Fibroblast of lung (primary cell): ENCODE measurements around the gene TMEM132D. TPM values are rescaled to one million over a fixed set of nuclear protein-coding genes. Genes with fewer than 3 reads are reported as not detected.
A peak's percentile ranks its signal among the peaks of the same experiment; 100 is the strongest.

Experiments
- DNase-seq, 2 donors: peaks; one replicate each; pipeline versions ENCODE4 v3.0.0 to v3.0.0-alpha.2; 2010; ENCODE audit warnings: low read depth in 2 of 2
- H2AFZ ChIP-seq: 2 replicates; pipeline ENCODE4 v1.5.1; 2012; ENCODE audit warnings: low read length, control low read depth, inconsistent platforms
- H3K27ac ChIP-seq: 2 replicates; pipeline ENCODE4 v1.5.1; 2011; ENCODE audit warnings: low read length, control low read depth; ENCODE audit not compliant: insufficient read depth
- H3K27me3 ChIP-seq: 2 replicates; pipeline ENCODE4 v1.5.1; 2011; ENCODE audit warnings: mild to moderate bottlenecking, low read length; ENCODE audit not compliant: control insufficient read depth, insufficient read depth
- H3K36me3 ChIP-seq: 2 replicates; pipeline ENCODE4 v1.5.1; 2011; ENCODE audit warnings: low read length; ENCODE audit not compliant: control insufficient read depth, insufficient read depth
- H3K4me1 ChIP-seq: 2 replicates; pipeline ENCODE4 v1.5.1; 2011; ENCODE audit warnings: low read length; ENCODE audit not compliant: control insufficient read depth, insufficient read depth; ENCODE audit errors: extremely low read depth
- H3K4me2 ChIP-seq: 2 replicates; pipeline ENCODE4 v1.5.1; 2011; ENCODE audit warnings: low read length, control low read depth; ENCODE audit not compliant: insufficient read depth; ENCODE audit errors: extremely low read depth
- H3K4me3 ChIP-seq, 4 experiments: fragments of 200-600 bp in 1 of 4; sonication (generic) in 1 of 4; replicated peaks in 1 of 4; 2 replicates each; pipeline ENCODE4 v1.5.1; 2011 to 2016; ENCODE audit warnings: low read length in 4 of 4, low read depth in 3 of 4, mild to moderate bottlenecking in 3 of 4, control low read depth in 2 of 4, inconsistent platforms in 1 of 4, mixed read lengths in 1 of 4; ENCODE audit not compliant: insufficient read depth in 1 of 4; ENCODE audit errors: control extremely low read depth in 1 of 4
- H3K79me2 ChIP-seq: 2 replicates; pipeline ENCODE4 v1.5.1; 2012; ENCODE audit warnings: mild to moderate bottlenecking, low read length, inconsistent platforms; ENCODE audit not compliant: control insufficient read depth, insufficient read depth
- H3K9ac ChIP-seq: 2 replicates; pipeline ENCODE4 v1.5.1; 2011; ENCODE audit warnings: mild to moderate bottlenecking, low read length, control low read depth; ENCODE audit not compliant: insufficient read depth
- H3K9me3 ChIP-seq: 2 replicates; pipeline ENCODE4 v1.5.1; 2012; ENCODE audit warnings: low read depth, low read length; ENCODE audit not compliant: control insufficient read depth, insufficient read depth
- H4K20me1 ChIP-seq: 2 replicates; pipeline ENCODE4 v1.5.1; 2011; ENCODE audit warnings: low read length; ENCODE audit not compliant: control insufficient read depth, insufficient read depth; ENCODE audit errors: extremely low read depth
- EZH2 ChIP-seq: IDR thresholded peaks from 2 replicates; pipeline ENCODE4 v1.5.1; 2012; ENCODE audit warnings: low read length, control low read depth, mild to moderate bottlenecking; ENCODE audit errors: missing control alignments
- polyA plus RNA-seq, 2 donors: library from polyadenylated mRNA; depleted of rRNA in 1 of 2; stranded (reverse) in 1 of 2; unstranded in 1 of 2; fragments of >200 nt; gene quantifications; 2 replicates each; pipeline ENCODE4 v1.2.1, GENCODE V29; 2011 to 2012; ENCODE audit warnings: missing spikeins in 1 of 2
- total RNA-seq: library from RNA; depleted of rRNA; stranded (reverse); fragments of >200 nt; gene quantifications from 2 replicates; pipeline ENCODE4 v1.2.1, GENCODE V29; 2014
- TF ChIP-seq, protein P1 (sequence below), 2 donors: IDR thresholded peaks in 1 of 2; conservative IDR thresholded peaks in 1 of 2; 1 replicate in 1 of 2; 2 replicates in 1 of 2; pipeline ENCODE4 v1.5.1; 2011 to 2012; ENCODE audit warnings: low read length in 2 of 2, control low read depth in 1 of 2, inconsistent platforms in 1 of 2, low read depth in 1 of 2, mild to moderate bottlenecking in 1 of 2

TMEM132D gene
- total and polyA plus RNA-seq, 2 donors (not counting 1 experiment from before 2014, with no cell fraction given): not detected

DNA sequence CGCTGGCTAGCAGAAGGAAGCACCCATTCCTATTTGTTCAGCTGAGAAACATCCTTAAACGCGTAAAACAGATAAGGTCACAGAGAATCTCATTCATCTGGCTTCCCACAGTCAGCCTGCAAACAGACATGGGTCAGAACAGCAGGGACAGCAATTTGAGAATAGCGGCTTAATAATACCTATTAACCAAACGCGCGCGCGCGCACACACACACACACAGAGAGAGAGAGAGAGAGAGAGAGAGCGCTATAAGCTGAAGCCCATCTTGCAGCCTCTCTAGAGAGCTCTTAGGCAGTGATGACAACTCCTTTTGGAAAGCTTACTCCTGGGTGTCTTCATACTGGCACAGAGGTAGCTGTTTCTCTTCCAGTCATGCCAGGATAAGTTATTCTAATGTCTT lies 26.4 kb downstream of the TMEM132D start:
- no peaks in the 10 kb centered on the region for H3K27me3 ChIP-seq
- H3K4me2 ChIP-seq: no peak overlapping the region
- no peak overlapping the region for H3K9ac ChIP-seq
- H3K27ac ChIP-seq: no peak overlapping the region
- H3K4me1 ChIP-seq: no peaks in the 10 kb centered on the region
- no peak overlapping the region for H2AFZ ChIP-seq
- no peak for DNase-seq
- TF ChIP-seq, protein P1, sequence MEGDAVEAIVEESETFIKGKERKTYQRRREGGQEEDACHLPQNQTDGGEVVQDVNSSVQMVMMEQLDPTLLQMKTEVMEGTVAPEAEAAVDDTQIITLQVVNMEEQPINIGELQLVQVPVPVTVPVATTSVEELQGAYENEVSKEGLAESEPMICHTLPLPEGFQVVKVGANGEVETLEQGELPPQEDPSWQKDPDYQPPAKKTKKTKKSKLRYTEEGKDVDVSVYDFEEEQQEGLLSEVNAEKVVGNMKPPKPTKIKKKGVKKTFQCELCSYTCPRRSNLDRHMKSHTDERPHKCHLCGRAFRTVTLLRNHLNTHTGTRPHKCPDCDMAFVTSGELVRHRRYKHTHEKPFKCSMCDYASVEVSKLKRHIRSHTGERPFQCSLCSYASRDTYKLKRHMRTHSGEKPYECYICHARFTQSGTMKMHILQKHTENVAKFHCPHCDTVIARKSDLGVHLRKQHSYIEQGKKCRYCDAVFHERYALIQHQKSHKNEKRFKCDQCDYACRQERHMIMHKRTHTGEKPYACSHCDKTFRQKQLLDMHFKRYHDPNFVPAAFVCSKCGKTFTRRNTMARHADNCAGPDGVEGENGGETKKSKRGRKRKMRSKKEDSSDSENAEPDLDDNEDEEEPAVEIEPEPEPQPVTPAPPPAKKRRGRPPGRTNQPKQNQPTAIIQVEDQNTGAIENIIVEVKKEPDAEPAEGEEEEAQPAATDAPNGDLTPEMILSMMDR (conservative IDR thresholded peaks at IDR 0.05 in 1 of 2, IDR thresholded peaks at IDR 0.05 in 1 of 2; ENCODE audit: low read depth in 1 of 2, low read length in 2 of 2): no peak
- no peak for TF ChIP-seq EZH2
- H4K20me1 ChIP-seq: no peaks in the 10 kb centered on the region
- H3K79me2 ChIP-seq: no peaks in the 10 kb centered on the region
- H3K9me3 ChIP-seq: no peaks in the 10 kb centered on the region
- H3K36me3 ChIP-seq: no peaks in the 10 kb centered on the region
- H3K4me3 ChIP-seq: no peak overlapping the region

GRCh38 chr12:129873833-129874208 lies 30.0 kb downstream of the TMEM132D start:
- H3K4me2 ChIP-seq: no peak overlapping the region
- H3K27ac ChIP-seq: no peak overlapping the region
- H3K36me3 ChIP-seq: no peaks in the 10 kb centered on the region
- no peak for TF ChIP-seq EZH2
- TF ChIP-seq, protein P1 (conservative IDR thresholded peaks at IDR 0.05 in 1 of 2, IDR thresholded peaks at IDR 0.05 in 1 of 2; ENCODE audit: low read depth in 1 of 2, low read length in 2 of 2): no peak
- no peak overlapping the region for H3K4me3 ChIP-seq
- H3K9me3 ChIP-seq: no peaks in the 10 kb centered on the region
- peak in 1 of 2 donors; percentile 19 for DNase-seq
- H3K27me3 ChIP-seq: no peaks in the 10 kb centered on the region
- no peaks in the 10 kb centered on the region for H4K20me1 ChIP-seq
- H3K9ac ChIP-seq: no peak overlapping the region
- H3K4me1 ChIP-seq: no peaks in the 10 kb centered on the region
- no peak overlapping the region for H2AFZ ChIP-seq
- no peaks in the 10 kb centered on the region for H3K79me2 ChIP-seq

DNA sequence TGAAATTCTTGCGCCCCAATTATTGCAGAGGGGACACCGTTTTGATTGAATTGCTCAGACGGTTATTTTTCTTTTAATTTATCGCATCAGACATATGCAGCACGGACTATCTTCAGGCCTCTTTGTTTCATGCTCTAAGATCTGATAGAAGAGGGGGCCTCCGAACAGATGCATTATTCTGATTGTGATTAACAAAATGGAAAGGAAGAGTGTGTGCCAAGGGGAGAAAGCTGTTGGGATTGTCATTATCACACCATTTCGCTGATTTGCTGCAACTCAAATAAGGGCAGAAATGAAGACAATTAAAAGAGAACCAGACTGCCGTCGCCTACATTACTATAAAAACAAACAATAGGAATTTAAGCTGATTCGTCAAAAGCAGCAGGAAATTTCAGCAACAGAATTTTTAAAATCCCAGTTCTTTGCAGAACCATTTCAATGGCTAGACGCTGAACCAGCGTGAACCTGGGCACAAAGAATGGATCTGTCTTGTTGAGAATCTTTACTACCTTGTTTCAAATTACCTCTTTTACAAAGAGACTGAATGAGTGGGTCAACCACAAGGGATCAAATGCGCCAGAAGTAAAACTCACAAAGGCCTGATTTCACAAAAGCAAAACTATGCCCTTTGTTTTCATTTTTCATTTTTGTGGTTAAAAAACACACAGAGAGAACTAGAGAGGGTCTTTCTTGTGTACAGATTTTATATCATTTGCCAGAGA lies 30.6 kb downstream of the TMEM132D start:
- no peaks in the 10 kb centered on the region for H3K79me2 ChIP-seq
- no peak overlapping the region for H3K4me3 ChIP-seq
- no peak overlapping the region for H3K27ac ChIP-seq
- H3K36me3 ChIP-seq: no peaks in the 10 kb centered on the region
- no peak overlapping the region for H3K9ac ChIP-seq
- no peaks in the 10 kb centered on the region for H3K4me1 ChIP-seq
- peak in 1 of 2 donors; percentile 48 for DNase-seq
- no peaks in the 10 kb centered on the region for H3K9me3 ChIP-seq
- H4K20me1 ChIP-seq: no peaks in the 10 kb centered on the region
- no peak overlapping the region for H2AFZ ChIP-seq
- H3K27me3 ChIP-seq: no peaks in the 10 kb centered on the region
- TF ChIP-seq EZH2: no peak
- TF ChIP-seq, protein P1 (conservative IDR thresholded peaks at IDR 0.05 in 1 of 2, IDR thresholded peaks at IDR 0.05 in 1 of 2; ENCODE audit: low read depth in 1 of 2, low read length in 2 of 2): no peak
- no peak overlapping the region for H3K4me2 ChIP-seq
